ENCODE measurements around the gene CRLF3. TPM values are rescaled to one million over a fixed set of nuclear protein-coding genes. Genes with fewer than 3 reads are reported as not detected.

Gene CRLF3
- total RNA-seq, 1 donor, result 11.6 TPM

- Histone ChIP-seq H3K79me2 (ENCODE audit: insufficient read depth, low read length) (no peaks in the 10 kb centered on the region), H3K4me1 (ENCODE audit: insufficient read depth, low read length) (no peaks in the 10 kb centered on the region), H4K20me1 (ENCODE audit: insufficient read depth, low read length) (no peaks in the 10 kb centered on the region), H2AFZ (ENCODE audit: low read length) (no peak overlapping the region), H3K9me3 (ENCODE audit: low read depth, low read length) (no peaks in the 10 kb centered on the region), H3K4me3 (ENCODE audit: insufficient read depth, low read length) (no peak overlapping the region), H3K4me2 (ENCODE audit: insufficient read depth, low read length) (no peak overlapping the region), H3K27ac (ENCODE audit: low read depth, low read length) (no peak overlapping the region), H3K27me3 (ENCODE audit: insufficient read depth, low read length) (no peaks in the 10 kb centered on the region), H3K36me3 (ENCODE audit: insufficient read depth, low read length) (peaks cover 7% of the 10 kb centered on the region)
- TF ChIP-seq CTCF (IDR thresholded peaks at IDR 0.05; ENCODE audit: extremely low read depth, low read depth, low read length), result no peak
- no peak for DNase-seq (ENCODE audit: insufficient read length, low spot score, missing footprints)
Measured at GRCh38 chr17:30854146-30854545, 29.7 kb upstream of the CRLF3 start.

GRCh38 chr17:30848021-30848420 is 23.5 kb upstream of the CRLF3 start:
- Histone ChIP-seq H3K9me3 (ENCODE audit: low read depth, low read length) (no peaks in the 10 kb centered on the region), H3K27me3 (ENCODE audit: insufficient read depth, low read length) (no peaks in the 10 kb centered on the region), H2AFZ (ENCODE audit: low read length) (no peak overlapping the region), H4K20me1 (ENCODE audit: insufficient read depth, low read length) (no peaks in the 10 kb centered on the region), H3K27ac (ENCODE audit: low read depth, low read length) (no peak overlapping the region), H3K4me1 (ENCODE audit: insufficient read depth, low read length) (no peaks in the 10 kb centered on the region), H3K79me2 (ENCODE audit: insufficient read depth, low read length) (no peaks in the 10 kb centered on the region), H3K36me3 (ENCODE audit: insufficient read depth, low read length) (peaks cover 3% of the 10 kb centered on the region), H3K4me3 (ENCODE audit: insufficient read depth, low read length) (no peak overlapping the region), H3K4me2 (ENCODE audit: insufficient read depth, low read length) (no peak overlapping the region)
- no peak for DNase-seq (ENCODE audit: insufficient read length, low spot score, missing footprints)
- no peak for TF ChIP-seq CTCF (IDR thresholded peaks at IDR 0.05; ENCODE audit: extremely low read depth, low read depth, low read length)

- no peaks in the 10 kb centered on the region for H3K27me3 ChIP-seq (ENCODE audit: insufficient read depth, low read length)
- no peak for DNase-seq (ENCODE audit: insufficient read length, low spot score, missing footprints)
- H3K4me1 ChIP-seq (ENCODE audit: insufficient read depth, low read length), result no peaks in the 10 kb centered on the region
- H4K20me1 ChIP-seq (ENCODE audit: insufficient read depth, low read length), result no peaks in the 10 kb centered on the region
- H3K4me2 ChIP-seq (ENCODE audit: insufficient read depth, low read length), result no peak overlapping the region
- peaks cover 3% of the 10 kb centered on the region for H3K36me3 ChIP-seq (ENCODE audit: insufficient read depth, low read length)
- TF ChIP-seq CTCF (IDR thresholded peaks at IDR 0.05; ENCODE audit: extremely low read depth, low read depth, low read length), result no peak
- peaks cover 1% of the 10 kb centered on the region for H3K79me2 ChIP-seq (ENCODE audit: insufficient read depth, low read length)
- no peak overlapping the region for H2AFZ ChIP-seq (ENCODE audit: low read length)
- no peak overlapping the region for H3K27ac ChIP-seq (ENCODE audit: low read depth, low read length)
- H3K4me3 ChIP-seq (ENCODE audit: insufficient read depth, low read length), result no peak overlapping the region
- H3K9me3 ChIP-seq (ENCODE audit: low read depth, low read length), result no peaks in the 10 kb centered on the region
Measured at GRCh38 chr17:30840771-30841170, 16.3 kb upstream of the CRLF3 start.

GRCh38 chr17:30838202-30838807 is 13.8 kb upstream of the CRLF3 start:
- no peak for DNase-seq (ENCODE audit: insufficient read length, low spot score, missing footprints)
- no peak for TF ChIP-seq CTCF (IDR thresholded peaks at IDR 0.05; ENCODE audit: extremely low read depth, low read depth, low read length)
- Histone ChIP-seq H4K20me1 (ENCODE audit: insufficient read depth, low read length) (no peaks in the 10 kb centered on the region), H3K9me3 (ENCODE audit: low read depth, low read length) (no peaks in the 10 kb centered on the region), H3K27me3 (ENCODE audit: insufficient read depth, low read length) (no peaks in the 10 kb centered on the region), H2AFZ (ENCODE audit: low read length) (no peak overlapping the region), H3K4me1 (ENCODE audit: insufficient read depth, low read length) (peaks cover 2% of the 10 kb centered on the region), H3K79me2 (ENCODE audit: insufficient read depth, low read length) (peaks cover 10% of the 10 kb centered on the region), H3K4me3 (ENCODE audit: insufficient read depth, low read length) (no peak overlapping the region), H3K36me3 (ENCODE audit: insufficient read depth, low read length) (peaks cover 5% of the 10 kb centered on the region), H3K27ac (ENCODE audit: low read depth, low read length) (no peak overlapping the region), H3K4me2 (ENCODE audit: insufficient read depth, low read length) (no peak overlapping the region)

Measured in osteoblast (primary cell).